NCI-H2081 (cell line): ENCODE results near the gene CLEC20A.
A peak's percentile ranks its signal among the peaks of the same experiment; 100 is the strongest.
"Not testable (repeated sequence)": the region's sequence is repeated elsewhere in the genome, so short reads cannot be mapped to it uniquely, and the experiment has no call there.

ENCODE experiments used
- DNase-seq, 2 experiments: peaks; one replicate each; lab custom pipeline; 2025; lab: John Stamatoyannopoulos, UW

Gene CLEC20A

GRCh38 chr1:178529364-178530036 lies 32.7 kb upstream of the CLEC20A start:
- DNase-seq: no peak

GRCh38 chr1:178528953-178529335 lies 32.2 kb upstream of the CLEC20A start:
- no peak for DNase-seq

- peak in 1 of 2 experiments; percentile 17 for DNase-seq
These were observed 31.6 kb upstream of the CLEC20A start for GRCh38 chr1:178528228-178528952.

- DNase-seq: no peak
These were observed 30.4 kb upstream of the CLEC20A start for GRCh38 chr1:178527117-178527516.

GRCh38 chr1:178521241-178521640 lies 24.5 kb upstream of the CLEC20A start:
- DNase-seq: no peak

- DNase-seq: no peak
These were observed 24.0 kb upstream of the CLEC20A start for GRCh38 chr1:178520803-178521202.

GRCh38 chr1:178518894-178519293 lies 22.1 kb upstream of the CLEC20A start:
- no peak for DNase-seq

GRCh38 chr1:178516110-178516509 lies 19.3 kb upstream of the CLEC20A start:
- DNase-seq: no peak

- DNase-seq: no peak
These were observed 16.7 kb upstream of the CLEC20A start for GRCh38 chr1:178513278-178513983.

GRCh38 chr1:178512566-178513277 lies 16.0 kb upstream of the CLEC20A start, which contains the start of gene TEX35:
TEX35 (plus strand) TSS chr1:178513109; CDS start chr1:178513189, 80 bp downstream.
- DNase-seq: no peak

- no peak for DNase-seq
These were observed 13.4 kb upstream of the CLEC20A start for GRCh38 chr1:178510155-178510554.

- no peak for DNase-seq
These were observed 12.7 kb upstream of the CLEC20A start for GRCh38 chr1:178509414-178510007.

GRCh38 chr1:178506669-178507068 lies 9.9 kb upstream of the CLEC20A start:
- no peak for DNase-seq

- no peak for DNase-seq
These were observed 9.4 kb upstream of the CLEC20A start for GRCh38 chr1:178506177-178506576.

GRCh38 chr1:178504286-178504685 lies 7.5 kb upstream of the CLEC20A start:
- DNase-seq: no peak

GRCh38 chr1:178503849-178504248 lies 7.1 kb upstream of the CLEC20A start:
- no peak for DNase-seq

GRCh38 chr1:178503316-178503715 lies 6.6 kb upstream of the CLEC20A start:
- not testable (repeated sequence) for DNase-seq

- DNase-seq: no peak
These were observed 6.1 kb upstream of the CLEC20A start for GRCh38 chr1:178502856-178503255.

- no peak for DNase-seq
These were observed 5.6 kb upstream of the CLEC20A start for GRCh38 chr1:178502330-178502714.

GRCh38 chr1:178501705-178502329 lies 5.1 kb upstream of the CLEC20A start:
- DNase-seq: peak; percentile 61

GRCh38 chr1:178500936-178501554 lies 4.3 kb upstream of the CLEC20A start:
- DNase-seq: no peak
